Activated T-cell treated with anti-CD3 and anti-CD28 coated beads for 1 hour (primary cell): Measurements from ENCODE around the gene GOLGA3.

Experiments
- DNase-seq: peaks from one replicate; pipeline ENCODE4 v3.0.0-alpha.2; 2020; ENCODE audit warnings: low read depth

GOLGA3 gene

DNA sequence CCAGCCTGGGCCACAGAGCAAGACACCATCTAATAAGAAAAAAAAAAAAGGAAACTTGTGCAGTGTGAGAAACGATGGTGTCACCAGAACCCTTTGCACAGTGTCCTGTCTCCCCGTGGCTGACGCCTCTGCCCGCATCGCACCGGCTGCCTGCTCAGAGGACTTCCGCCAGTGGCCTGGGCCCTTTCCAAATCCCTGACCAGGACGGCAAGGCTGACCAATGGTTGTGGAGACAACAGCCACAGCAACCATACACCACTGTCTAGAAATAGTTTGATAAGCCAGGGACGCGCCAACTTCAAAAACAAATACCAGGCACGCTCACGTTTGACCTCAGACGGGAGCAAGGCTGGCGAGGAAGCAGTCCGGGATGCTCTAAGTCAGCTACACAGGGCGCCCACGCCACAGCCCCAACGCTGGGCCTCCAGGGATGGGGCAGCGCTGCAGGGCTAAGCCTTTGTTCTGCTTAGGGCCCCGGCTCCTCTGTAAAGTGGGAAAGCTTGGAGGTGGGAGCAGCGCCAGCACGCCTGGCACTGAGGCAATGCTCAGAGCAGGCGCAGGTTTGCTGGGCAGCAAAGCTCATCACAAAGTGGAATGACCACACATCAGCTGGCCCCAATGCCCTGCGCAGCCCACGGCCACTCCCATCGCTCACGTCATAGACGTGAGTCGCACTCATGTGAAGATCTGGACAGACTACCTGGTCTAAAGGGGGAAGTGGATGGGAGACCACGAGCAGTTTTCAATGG lies 105.5 kb downstream of the GOLGA3 start:
- no peak for DNase-seq

DNA sequence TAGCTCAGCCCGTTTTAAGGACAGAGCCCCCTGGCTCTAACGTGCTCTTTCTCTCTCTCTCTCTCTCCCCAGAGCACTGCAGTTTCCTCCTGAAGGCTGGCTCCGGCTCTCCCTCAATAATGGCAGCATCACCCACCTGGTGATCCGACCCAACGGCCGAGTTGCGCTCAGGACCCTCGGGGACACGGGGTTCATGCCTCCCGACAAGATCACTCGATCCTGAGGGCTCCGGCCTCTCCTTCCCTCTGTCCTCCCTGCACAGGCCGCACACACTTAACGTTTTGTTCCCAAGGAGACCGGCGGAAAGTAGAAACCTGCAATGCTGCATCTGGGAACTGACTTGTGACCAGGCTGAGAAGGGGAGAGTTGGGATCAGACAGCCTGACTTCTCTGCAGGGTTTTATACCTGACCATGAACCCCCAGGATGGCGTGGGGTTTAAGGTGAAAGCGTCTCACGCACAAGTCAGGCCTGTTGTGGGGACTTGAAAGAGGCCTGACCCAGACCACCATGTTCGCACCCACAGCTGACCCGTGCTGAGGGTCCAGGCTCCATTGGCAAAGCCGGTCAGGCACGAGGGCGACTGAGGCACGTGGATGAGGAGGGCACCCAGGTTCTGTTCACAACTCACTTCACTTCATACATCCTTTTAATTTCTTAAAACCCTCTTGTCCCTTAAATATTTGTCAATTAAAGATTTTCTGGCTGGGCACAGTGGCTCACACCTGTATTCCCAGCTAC lies 107.9 kb downstream of the GOLGA3 start:
- no peak for DNase-seq

DNA sequence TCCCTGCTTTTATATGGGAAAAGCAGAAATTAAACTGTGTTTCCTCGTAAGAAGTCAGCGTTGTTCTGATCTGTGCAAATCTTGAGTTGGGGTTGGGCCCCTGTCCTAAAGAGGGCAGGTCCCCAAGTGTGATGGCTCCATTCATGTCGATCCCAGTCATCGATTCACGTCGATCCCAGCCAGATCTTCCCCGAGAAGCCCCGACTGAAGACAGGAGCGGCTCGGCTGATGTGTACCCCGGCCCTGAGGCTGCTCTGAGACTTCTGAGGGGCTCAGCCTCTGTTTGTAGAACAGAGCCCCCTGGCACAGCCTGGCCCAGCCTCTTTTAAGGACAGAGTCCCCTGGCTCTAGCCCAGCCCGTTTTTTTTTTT lies 108.7 kb downstream of the GOLGA3 start:
- no peak for DNase-seq

DNA sequence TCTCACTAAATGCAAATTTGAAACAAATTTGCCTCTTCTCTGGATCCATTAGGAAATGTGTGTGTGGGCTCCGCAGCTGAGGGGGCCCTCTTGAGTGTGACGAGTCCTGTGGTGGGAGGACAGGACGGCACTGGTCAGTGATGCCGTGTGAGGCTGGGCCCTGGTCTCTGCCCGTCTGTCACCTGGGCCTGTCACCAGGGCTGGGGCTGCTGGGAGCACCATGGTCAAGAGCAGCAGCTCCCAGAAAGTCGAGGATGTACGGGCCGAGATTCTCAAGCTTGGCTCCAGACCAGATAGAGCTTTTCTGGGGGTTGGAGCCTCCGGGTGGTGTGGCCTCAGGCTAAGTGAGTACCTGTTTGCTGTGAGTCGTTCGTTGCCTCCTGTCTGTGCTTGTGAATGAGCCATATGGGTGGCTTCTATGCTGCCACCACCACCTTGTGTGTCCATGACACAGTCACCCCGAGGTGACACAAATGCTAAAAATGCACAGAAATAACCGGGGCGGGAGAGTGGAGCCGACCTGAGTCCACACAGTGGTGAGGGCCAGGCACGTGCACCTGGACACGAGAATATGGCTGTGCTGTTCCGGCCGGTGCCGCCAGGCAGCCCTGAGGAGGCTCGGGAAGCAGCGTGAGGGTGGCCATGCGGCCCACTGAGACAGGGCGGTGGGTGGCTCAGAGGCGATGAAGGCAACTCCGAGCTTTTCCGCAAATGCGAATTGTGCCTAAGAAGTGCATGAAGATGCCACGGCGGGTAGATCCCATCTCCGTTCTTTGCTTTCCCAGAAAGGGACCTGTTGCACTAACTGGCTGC lies 109.3 kb downstream of the GOLGA3 start:
- no peak for DNase-seq
